MM.1S (cell line): ENCODE measurements around the gene AKR7A3.

Experiments
- DNase-seq: peaks from one replicate; pipeline ENCODE4 v3.0.0-alpha.2; 2015
- H2AFZ ChIP-seq: fragments of 300-600 bp; sonication (generic); 2 replicates; pipeline ENCODE4 v1.6.0; 2016; ENCODE audit warnings: antibody characterized with exemption, low read length
- H3F3A ChIP-seq: fragments of 300-600 bp; sonication (generic); 2 replicates; pipeline ENCODE4 v1.6.1; 2016; ENCODE audit warnings: mild to moderate bottlenecking, antibody characterized with exemption, low read length, moderate library complexity, mixed read lengths; ENCODE audit not compliant: insufficient read depth
- H3K27ac ChIP-seq: fragments of 300-600 bp; sonication (generic); 2 replicates; pipeline ENCODE4 v1.5.1; 2016; ENCODE audit warnings: mild to moderate bottlenecking, low read length
- H3K27me3 ChIP-seq: fragments of 300-600 bp; sonication (generic); replicated peaks from 2 replicates; pipeline ENCODE4 v1.6.0; 2016; ENCODE audit warnings: low read length; ENCODE audit not compliant: insufficient read depth
- H3K36me3 ChIP-seq: fragments of 300-600 bp; sonication (generic); replicated peaks from 2 replicates; pipeline ENCODE4 v1.6.1; 2016; ENCODE audit warnings: mild to moderate bottlenecking, low read length, mixed read lengths; ENCODE audit not compliant: insufficient read depth
- H3K4me1 ChIP-seq: fragments of 300-600 bp; sonication (generic); 2 replicates; pipeline ENCODE4 v1.6.1; 2016; ENCODE audit warnings: low read length, mixed read lengths
- H3K4me2 ChIP-seq: fragments of 300-600 bp; sonication (generic); 2 replicates; pipeline ENCODE4 v1.6.0; 2016; ENCODE audit warnings: low read depth, low read length
- H3K4me3 ChIP-seq: fragments of 300-600 bp; sonication (generic); 2 replicates; pipeline ENCODE4 v1.5.1; 2016; ENCODE audit warnings: low read length, mixed read lengths
- H3K79me2 ChIP-seq: fragments of 300-600 bp; sonication (generic); 2 replicates; pipeline ENCODE4 v1.6.1; 2016; ENCODE audit warnings: mixed run types, low read length, mixed read lengths
- H3K9ac ChIP-seq: fragments of 300-600 bp; sonication (generic); 2 replicates; pipeline ENCODE4 v1.6.1; 2016; ENCODE audit warnings: low read length, mixed read lengths
- H3K9me2 ChIP-seq: fragments of 300-600 bp; sonication (generic); replicated peaks from 2 replicates; pipeline ENCODE4 v1.6.1; 2016; ENCODE audit warnings: mild to moderate bottlenecking, low read length, mixed read lengths; ENCODE audit not compliant: insufficient read depth
- H3K9me3 ChIP-seq: fragments of 300-600 bp; sonication (generic); replicated peaks from 2 replicates; pipeline ENCODE4 v1.6.1; 2016; ENCODE audit warnings: mild to moderate bottlenecking, low read length, mixed read lengths; ENCODE audit not compliant: insufficient read depth
- H4K20me1 ChIP-seq: fragments of 300-600 bp; sonication (generic); 2 replicates; pipeline ENCODE4 v1.6.1; 2016; ENCODE audit warnings: mild to moderate bottlenecking, low read length, moderate library complexity, mixed read lengths; ENCODE audit not compliant: insufficient read depth
- CTCF ChIP-seq: fragments of 300-600 bp; sonication (generic); IDR thresholded peaks from 2 replicates; pipeline ENCODE4 v1.5.1; 2016; ENCODE audit warnings: antibody characterized with exemption, low read length, mixed read lengths
- EZH2 ChIP-seq: fragments of 300-600 bp; sonication (generic); optimal IDR thresholded peaks from 2 replicates; pipeline ENCODE3; 2017; ENCODE audit warnings: low read depth, mild to moderate bottlenecking, antibody characterized with exemption, low read length, mixed read lengths
- EZH2phosphoT487 ChIP-seq: fragments of 300-600 bp; sonication (generic); IDR thresholded peaks from 2 replicates; pipeline ENCODE4 v1.6.1; 2018; ENCODE audit warnings: antibody characterized with exemption, low read length

The AKR7A3 gene

GRCh38 chr1:19254416-19254815 is 34.2 kb downstream of the AKR7A3 start:
- peaks cover 18% of the 10 kb centered on the region for H3K4me1 ChIP-seq
- H3K9me3 ChIP-seq = no peaks in the 10 kb centered on the region
- H3K9ac ChIP-seq = no peak overlapping the region
- H3K79me2 ChIP-seq = peaks cover 71% of the 10 kb centered on the region
- H3K4me2 ChIP-seq = no peak overlapping the region
- peaks cover 12% of the 10 kb centered on the region for H3K36me3 ChIP-seq
- no peaks in the 10 kb centered on the region for H3K27me3 ChIP-seq
- H3K9me2 ChIP-seq = no peaks in the 10 kb centered on the region
- TF ChIP-seq EZH2phosphoT487 = no peak
- TF ChIP-seq EZH2 = no peak
- no peak for TF ChIP-seq CTCF
- no peak overlapping the region for H3K27ac ChIP-seq
- H3K4me3 ChIP-seq = no peak overlapping the region
- no peaks in the 10 kb centered on the region for H3F3A ChIP-seq
- DNase-seq = no peak
- H2AFZ ChIP-seq = no peak overlapping the region
- H4K20me1 ChIP-seq = peaks cover 6% of the 10 kb centered on the region; the same call in 1 of the 2 replicates

- Histone ChIP-seq H3K9me2 (no peaks in the 10 kb centered on the region), H4K20me1 (peaks cover 6% of the 10 kb centered on the region; the same call in 1 of the 2 replicates), H3K36me3 (no peaks in the 10 kb centered on the region; the same call in 1 of the 2 replicates), H3K79me2 (peaks cover 96% of the 10 kb centered on the region), H2AFZ (peak within 1 kb of the TSS; percentile 90), H3K27me3 (no peaks in the 10 kb centered on the region), H3K9me3 (no peaks in the 10 kb centered on the region), H3K9ac (peak within 1 kb of the TSS; percentile 94), H3F3A (no peaks in the 10 kb centered on the region), H3K4me2 (peak within 1 kb of the TSS; percentile 95), H3K4me1 (peaks cover 18% of the 10 kb centered on the region), H3K4me3 (peak within 1 kb of the TSS; percentile 87), H3K27ac (peak within 1 kb of the TSS; percentile 90)
- peak; percentile 83 for DNase-seq
- TF ChIP-seq EZH2 (no peak), CTCF (no peak)
These were observed 37.0 kb downstream of the AKR7A3 start, which contains the start of the genes EMC1 and MRTO4 for GRCh38 chr1:19251305-19252196. Gene EMC1, minus strand, starts transcription at chr1:19251524. Its CDS starts 15 bp downstream, at chr1:19251509. Gene MRTO4, plus strand, starts transcription at chr1:19251805. Its CDS starts 31 bp downstream, at chr1:19251836.

- no peaks in the 10 kb centered on the region for H3K9me2 ChIP-seq
- H3K36me3 ChIP-seq = no peaks in the 10 kb centered on the region; the same call in 1 of the 2 replicates
- no peak for DNase-seq
- no peaks in the 10 kb centered on the region for H3F3A ChIP-seq
- peaks cover 6% of the 10 kb centered on the region; the same call in 1 of the 2 replicates for H4K20me1 ChIP-seq
- peaks cover 98% of the 10 kb centered on the region for H3K79me2 ChIP-seq
- H3K9ac ChIP-seq = peak overlapping the region; percentile 94
- TF ChIP-seq EZH2 = no peak
- TF ChIP-seq EZH2phosphoT487 = no peak
- TF ChIP-seq CTCF = no peak
- H3K4me3 ChIP-seq = peak overlapping the region; percentile 87
- H2AFZ ChIP-seq = peak overlapping the region; percentile 90
- H3K9me3 ChIP-seq = no peaks in the 10 kb centered on the region
- peaks cover 18% of the 10 kb centered on the region for H3K4me1 ChIP-seq
- H3K4me2 ChIP-seq = peak overlapping the region; percentile 95
- peak overlapping the region; percentile 90; the same call in 1 of the 2 replicates for H3K27ac ChIP-seq
- H3K27me3 ChIP-seq = no peaks in the 10 kb centered on the region
These were observed 37.8 kb downstream of the AKR7A3 start for GRCh38 chr1:19250629-19251304.
